HG03439 (cell line): ENCODE data around the gene EXOC3L1.

Experiments
- ATAC-seq: cut with Tn5 transposase; IDR thresholded peaks from one replicate; pipeline ENCODE4 v1.9.1; 2021; ENCODE audit warnings: mild to moderate bottlenecking, moderate library complexity; ENCODE audit not compliant: unreplicated experiment

The EXOC3L1 gene

DNA sequence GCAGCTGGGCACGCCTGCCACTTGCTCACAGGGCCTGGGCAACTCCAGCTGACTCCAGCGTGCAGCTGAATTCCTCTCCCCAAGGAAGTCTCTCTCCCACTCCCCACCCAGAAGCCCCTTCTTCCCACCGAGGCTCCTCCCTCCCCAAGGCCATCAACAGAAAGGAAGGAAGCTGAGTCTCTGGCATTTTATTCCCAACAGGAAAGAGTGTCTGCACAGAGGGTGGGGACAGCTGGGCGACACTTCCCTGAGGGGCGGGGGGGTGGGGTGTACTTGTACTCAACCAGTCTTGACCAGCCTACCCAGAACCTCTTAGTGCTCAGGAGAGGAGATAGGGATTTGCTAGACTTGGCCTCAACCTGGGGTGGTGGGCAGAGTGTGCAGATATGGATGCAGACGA lies at the start of gene EXOC3L1:
EXOC3L1 (minus strand) TSS at position 96 of the 400 bp plus-strand sequence. CDS start 460 bp downstream, outside the sequence.
- no peak for ATAC-seq

GRCh38 chr16:67238806-67239470 lies 49.0 kb upstream of the EXOC3L1 start:
- no peak for ATAC-seq

- no peak for ATAC-seq
These were observed 48.3 kb upstream of the EXOC3L1 start for GRCh38 chr16:67238278-67238575.

DNA sequence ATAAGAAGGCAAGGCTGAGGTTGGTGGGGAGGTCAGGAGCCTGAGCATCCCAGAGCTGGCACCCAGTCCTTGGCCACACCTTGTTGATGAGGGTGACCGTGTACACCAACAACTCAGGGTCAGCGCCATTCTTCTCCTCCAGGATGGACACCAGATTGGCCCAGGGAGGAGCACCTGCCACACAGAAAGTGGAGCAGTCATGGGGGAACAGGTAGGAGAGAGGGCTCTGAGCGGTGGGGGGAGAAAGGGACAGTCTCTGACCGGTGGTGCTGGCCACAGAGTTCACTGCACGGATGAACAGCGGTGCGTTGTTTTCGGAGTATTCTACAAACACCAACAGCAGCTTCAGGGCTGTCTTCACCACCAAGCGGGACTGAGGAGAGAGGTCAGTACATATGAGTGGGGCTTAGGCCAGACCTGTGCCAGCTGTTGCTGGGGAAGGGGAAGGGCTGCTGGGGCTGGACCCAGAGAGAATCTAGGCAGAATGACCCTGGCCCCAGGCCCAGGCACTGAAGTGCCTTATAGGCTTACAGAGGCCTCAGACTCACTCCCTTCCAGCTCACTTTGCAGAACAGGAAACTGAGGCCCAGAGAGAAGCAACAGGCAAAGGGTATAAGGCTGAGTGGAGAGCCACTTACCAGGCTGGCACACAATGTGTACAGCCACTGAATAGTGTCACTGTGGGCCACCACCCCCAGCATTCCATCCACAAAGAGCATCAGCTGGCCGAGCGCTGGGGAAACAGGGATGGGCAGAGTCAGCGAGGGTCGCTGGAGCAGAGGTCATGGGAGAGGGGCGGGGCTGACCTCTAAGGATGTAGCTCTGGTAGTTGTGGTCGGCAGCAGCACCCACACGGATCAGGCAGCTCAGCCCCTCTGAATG lies 47.7 kb upstream of the EXOC3L1 start:
- no peak for ATAC-seq

- peak; percentile 43 for ATAC-seq
These were observed 46.8 kb upstream of the EXOC3L1 start for GRCh38 chr16:67236563-67237395.

DNA sequence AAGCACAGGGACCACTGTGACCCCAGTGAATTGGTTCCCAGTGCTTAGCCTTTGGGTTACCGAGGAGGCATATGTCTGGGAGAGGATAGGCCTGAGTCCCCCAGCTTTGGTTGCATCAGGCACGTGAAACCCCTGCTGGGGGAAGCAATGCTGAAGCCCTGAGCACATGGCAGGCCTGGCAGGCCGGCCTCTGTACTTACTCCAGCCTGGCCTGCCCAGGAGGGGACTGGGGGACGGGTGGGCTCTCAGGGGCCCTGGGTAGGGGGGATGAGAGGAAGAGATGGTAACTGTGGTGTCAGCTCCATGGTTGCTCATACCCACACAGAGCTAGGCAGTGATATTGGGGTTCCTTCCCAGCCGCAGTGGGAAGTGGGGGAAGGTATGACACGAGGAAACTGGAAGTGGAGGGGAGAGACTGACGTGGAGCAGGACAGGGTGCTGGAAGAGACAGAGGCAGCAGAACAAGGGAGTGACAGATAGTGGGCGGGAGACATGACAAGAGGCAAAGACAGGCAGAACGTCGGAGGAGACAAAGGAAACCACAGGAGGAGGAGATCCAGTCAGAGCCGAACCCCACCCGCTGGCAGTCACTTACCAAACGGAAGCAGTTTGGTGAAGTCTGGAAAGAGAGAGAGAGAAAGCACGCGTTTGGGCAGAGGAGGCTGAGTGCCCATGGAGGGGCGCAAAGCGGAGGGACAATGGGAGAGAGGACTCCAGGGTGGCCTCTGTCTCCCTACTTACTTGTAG lies 46.1 kb upstream of the EXOC3L1 start:
- ATAC-seq: no peak

- no peak for ATAC-seq
These were observed 44.3 kb upstream of the EXOC3L1 start for GRCh38 chr16:67234180-67234597.

- no peak for ATAC-seq
These were observed 43.7 kb upstream of the EXOC3L1 start for GRCh38 chr16:67233596-67233995.

DNA sequence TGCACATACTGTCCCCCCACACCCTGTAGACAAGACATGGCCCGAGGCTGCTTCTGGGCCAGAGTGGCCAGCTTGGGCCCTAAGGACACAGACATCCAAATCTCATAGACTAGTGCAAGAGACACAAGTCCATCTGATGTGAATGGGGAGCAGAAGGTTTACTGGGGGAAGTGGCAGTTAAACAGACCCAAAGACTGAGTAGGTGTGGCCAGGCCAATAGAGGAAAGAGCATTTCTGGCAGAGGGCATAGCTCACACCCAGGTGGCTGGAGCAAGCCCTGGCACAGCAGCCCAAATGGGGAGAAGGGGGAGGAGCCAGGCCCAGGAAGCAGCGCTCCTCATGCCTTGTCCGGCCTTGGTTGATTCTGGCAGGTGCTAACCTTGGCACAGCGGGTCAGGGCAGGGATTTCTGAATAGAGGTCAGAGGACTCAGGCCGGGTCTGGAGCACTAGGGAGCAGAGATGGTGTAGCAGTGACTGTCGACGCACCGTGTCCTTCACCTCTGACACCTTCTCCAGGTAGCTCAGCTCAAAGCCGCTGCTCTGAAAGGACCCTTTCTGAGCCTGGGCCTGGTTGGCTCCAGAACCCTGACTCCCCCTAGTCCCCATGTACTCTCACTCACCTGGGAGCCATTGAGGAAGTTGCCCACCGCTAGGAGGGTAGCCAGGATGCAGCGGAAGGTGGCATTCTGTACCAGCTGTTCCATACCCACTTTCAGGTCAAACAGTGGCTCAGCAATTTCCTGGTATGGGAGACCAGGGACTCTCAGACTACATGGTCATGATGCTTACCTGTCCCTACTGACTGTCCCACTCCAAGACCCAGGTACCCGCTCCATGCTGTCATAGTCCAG lies 41.1 kb upstream of the EXOC3L1 start:
- no peak for ATAC-seq

DNA sequence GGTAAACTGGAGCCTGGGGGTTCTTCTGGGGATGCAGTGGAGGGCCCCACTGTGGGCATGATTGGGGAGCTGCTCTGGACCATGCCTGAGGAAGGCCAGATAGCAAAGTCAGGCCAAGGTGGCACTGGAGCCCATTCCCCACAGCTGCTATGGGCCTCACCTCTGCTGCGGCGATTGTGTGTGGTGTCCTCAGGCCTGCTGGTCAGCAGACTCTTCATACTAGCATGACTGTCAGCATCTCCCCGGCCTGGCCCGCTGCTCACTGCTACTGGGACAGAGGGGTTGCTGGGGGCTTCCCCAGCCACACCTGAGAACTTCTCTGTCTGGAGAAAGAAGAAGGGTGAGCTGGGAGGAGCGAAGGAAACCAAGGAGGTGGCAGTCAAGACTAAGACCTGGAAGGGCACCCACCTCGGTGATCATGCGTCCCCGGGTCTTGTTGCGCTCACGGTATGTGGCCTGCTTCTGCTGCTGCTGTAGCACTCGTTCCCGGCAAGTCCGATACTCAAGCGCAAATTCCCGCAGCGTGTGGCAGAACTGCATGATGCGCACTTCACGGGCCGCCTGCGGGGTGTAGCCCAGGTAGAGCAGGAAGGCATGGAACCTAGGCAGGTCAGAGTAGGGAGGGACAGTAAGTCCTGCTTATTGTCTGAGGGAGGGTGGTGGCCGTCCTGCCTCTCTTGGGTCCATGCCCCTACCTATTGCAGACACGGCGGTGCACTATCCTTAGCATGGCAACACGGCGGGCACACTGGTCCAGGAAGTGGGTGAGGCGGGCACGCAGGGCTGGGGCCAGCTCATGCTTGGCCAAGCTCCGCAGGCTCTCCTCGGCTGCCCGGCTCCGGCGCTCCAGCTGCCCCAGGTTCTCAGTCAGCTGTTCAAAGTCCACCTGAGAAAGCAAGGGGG lies 40.2 kb upstream of the EXOC3L1 start:
- no peak for ATAC-seq

- no peak for ATAC-seq
These were observed 39.0 kb upstream of the EXOC3L1 start for GRCh38 chr16:67228905-67229304.

DNA sequence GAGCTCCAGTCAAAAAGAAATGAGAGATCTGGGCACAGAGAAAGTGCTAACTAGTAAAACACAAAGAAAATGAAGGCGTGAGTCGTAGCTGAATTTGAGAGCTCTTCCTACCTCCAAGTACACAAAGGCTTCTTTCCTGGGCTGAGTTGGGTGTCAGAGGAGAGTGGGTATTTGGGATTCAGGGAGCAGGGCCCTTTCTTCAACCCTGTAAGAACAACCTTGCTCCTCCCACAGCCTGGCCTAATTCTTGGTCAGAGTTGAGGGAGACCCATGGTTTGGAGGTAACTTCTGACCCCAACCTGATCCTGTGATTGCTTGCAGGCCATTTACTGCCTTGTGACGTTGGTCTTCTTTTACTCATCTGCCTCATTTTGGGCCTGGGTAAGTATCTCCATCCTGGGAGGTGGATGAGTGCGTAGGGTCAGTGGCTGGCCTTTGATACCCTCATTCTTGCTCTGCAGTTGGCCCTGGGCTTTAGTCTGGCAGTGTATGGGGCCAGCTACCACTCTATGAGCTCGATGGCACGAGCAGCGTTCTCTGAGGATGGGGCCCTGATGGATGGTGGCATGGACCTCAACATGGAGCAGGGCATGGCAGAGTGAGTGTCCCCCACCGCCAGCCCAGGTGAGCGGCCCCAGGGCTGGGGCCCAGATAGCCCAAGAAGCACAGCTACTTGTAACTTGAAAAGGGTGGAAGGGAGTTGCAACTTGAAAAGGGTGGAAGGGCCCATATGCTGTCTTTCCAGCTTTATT lies 38.3 kb upstream of the EXOC3L1 start:
- no peak for ATAC-seq

- ATAC-seq: no peak
These were observed 37.6 kb upstream of the EXOC3L1 start for GRCh38 chr16:67227567-67227921.

DNA sequence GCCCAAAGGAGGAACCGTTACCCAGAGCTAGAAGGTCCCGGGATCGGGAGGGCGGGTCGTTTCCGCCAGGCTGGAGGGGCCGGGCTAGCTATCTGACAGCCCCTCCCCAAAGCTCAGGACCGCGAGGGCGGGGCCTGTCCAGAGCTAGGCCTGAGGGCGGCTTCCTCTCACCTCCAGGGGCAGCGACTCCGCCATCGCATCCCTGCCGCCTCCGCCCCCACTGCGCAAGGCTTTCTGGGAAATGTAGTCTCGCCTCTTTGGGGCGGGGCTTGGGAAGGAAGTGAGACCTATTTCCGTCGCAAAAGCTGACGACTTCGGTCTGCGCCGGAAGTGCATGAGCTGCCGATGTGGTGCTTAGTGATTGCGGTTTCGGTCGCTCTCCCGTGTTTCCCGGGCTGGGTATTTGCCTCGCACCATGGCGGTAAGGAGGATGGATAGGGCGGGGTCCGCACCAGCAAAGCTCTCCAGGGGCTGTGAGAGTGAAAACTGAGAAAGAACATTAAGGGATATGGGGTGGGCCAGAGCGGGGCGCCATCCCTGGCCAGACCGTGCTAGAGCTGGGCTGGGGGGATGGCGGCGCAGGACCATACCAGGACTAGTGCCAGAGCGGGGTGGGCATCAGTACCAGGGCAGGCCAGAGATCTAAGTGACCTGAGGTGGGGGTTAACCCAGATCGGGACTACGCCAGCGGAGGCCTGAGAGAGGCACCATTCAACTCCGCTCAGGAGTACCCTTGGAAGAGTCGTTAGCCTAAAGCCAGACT lies 37.0 kb upstream of the EXOC3L1 start, which contains the start of gene TMEM208:
TMEM208 (plus strand) TSS at position 327 of the 763 bp plus-strand sequence; CDS start at position 416, 89 bp downstream.
- ATAC-seq: peak; percentile 88

DNA sequence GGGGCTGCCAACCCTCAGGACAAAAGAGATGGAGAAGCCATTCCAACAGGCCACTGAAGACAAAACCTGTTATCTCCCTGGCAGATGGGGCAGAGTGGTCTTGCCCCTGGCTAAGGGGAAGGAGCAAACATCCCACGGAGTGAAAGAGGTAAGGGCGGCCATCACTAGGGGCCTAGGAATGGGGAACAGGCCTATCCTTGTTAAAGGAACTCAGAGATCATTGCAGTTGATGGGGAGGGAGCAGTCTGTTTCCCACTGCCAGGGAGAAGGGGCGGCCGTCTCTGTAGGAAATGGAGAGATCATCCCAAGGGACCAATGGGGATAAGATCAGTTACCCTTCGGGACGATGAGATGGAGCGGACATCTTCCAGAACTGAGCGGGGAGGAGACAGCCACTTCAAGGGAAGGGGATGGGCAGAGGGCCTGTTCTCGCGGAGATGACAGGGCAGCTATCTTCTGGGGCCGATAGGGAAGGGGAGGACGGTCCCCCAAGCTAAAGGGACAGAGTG lies 36.4 kb upstream of the EXOC3L1 start:
- no peak for ATAC-seq

GRCh38 chr16:67223992-67224391 lies 34.1 kb upstream of the EXOC3L1 start:
- no peak for ATAC-seq
